GM19238 (cell line): ENCODE measurements around the gene CNIH2.
"Not testable (repeated sequence)": the region's sequence is repeated elsewhere in the genome, so short reads cannot be mapped to it uniquely, and the experiment has no call there.

Experiments used
- DNase-seq: peaks from one replicate; pipeline ENCODE4 v3.0.0; 2011; ENCODE audit warnings: low spot score; ENCODE audit not compliant: insufficient read length

CNIH2 gene

GRCh38 chr11:66291303-66291705, 13.3 kb downstream of the CNIH2 start:
- no peak for DNase-seq

- no peak for DNase-seq
These were observed 13.9 kb downstream of the CNIH2 start, which contains the start of gene TMEM151A for GRCh38 chr11:66291706-66292542. Gene TMEM151A, plus strand, starts transcription at chr11:66291894. Its CDS starts 120 bp downstream, at chr11:66292014.

- no peak for DNase-seq
These were observed 14.8 kb downstream of the CNIH2 start for GRCh38 chr11:66292543-66293332.

- DNase-seq = no peak
These were observed 15.4 kb downstream of the CNIH2 start for GRCh38 chr11:66293352-66293751.

- no peak for DNase-seq
These were observed 16.0 kb downstream of the CNIH2 start for GRCh38 chr11:66293777-66294625.

- no peak for DNase-seq
These were observed 16.9 kb downstream of the CNIH2 start for GRCh38 chr11:66294626-66295620.

- DNase-seq = no peak
These were observed 19.6 kb downstream of the CNIH2 start for GRCh38 chr11:66297610-66298009.

- no peak for DNase-seq
These were observed 21.2 kb downstream of the CNIH2 start for GRCh38 chr11:66299186-66299585.

- DNase-seq = no peak
These were observed 24.7 kb downstream of the CNIH2 start for GRCh38 chr11:66302656-66303055.

GRCh38 chr11:66309475-66309874, 31.5 kb downstream of the CNIH2 start:
- no peak for DNase-seq

- no peak for DNase-seq
These were observed 32.3 kb downstream of the CNIH2 start for GRCh38 chr11:66310324-66310723.

- DNase-seq = not testable (repeated sequence)
These were observed 32.9 kb downstream of the CNIH2 start for GRCh38 chr11:66310803-66311440.

- DNase-seq = no peak
These were observed 33.5 kb downstream of the CNIH2 start for GRCh38 chr11:66311470-66311964.

- peak; percentile 87 for DNase-seq
These were observed 34.1 kb downstream of the CNIH2 start for GRCh38 chr11:66311965-66312548.

- DNase-seq = peak; percentile 94
These were observed 34.8 kb downstream of the CNIH2 start for GRCh38 chr11:66312549-66313320.

- DNase-seq = no peak
These were observed 35.6 kb downstream of the CNIH2 start for GRCh38 chr11:66313321-66314185.

GRCh38 chr11:66314186-66314501, 36.2 kb downstream of the CNIH2 start:
- DNase-seq = no peak
